GM21447 (cell line): ENCODE measurements around the gene DTHD1.

Source experiments
- ATAC-seq: cut with Tn5 transposase; IDR thresholded peaks from one replicate; pipeline ENCODE4 v1.9.1; 2021; ENCODE audit not compliant: unreplicated experiment

DTHD1 gene

DNA sequence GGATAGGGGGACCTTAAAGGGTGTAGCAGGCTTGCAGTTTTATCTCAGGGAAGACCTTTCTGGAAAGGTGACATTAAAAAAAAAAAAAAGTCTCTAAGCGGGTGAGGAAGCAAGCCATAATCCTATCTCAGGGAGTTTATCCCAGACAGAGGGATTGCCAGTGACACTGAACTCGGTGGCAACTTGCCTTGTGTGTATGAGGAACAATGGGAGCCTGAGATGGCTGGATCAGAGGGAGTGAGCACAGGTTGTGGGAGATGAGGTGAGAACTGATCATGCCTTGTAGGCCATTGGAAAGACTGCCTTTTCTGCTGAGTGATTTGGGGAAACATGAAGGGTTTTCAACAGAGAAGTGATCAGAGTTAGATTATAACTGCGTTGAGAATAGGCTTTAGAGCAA is 31.1 kb downstream of the DTHD1 start:
- no peak for ATAC-seq

DNA sequence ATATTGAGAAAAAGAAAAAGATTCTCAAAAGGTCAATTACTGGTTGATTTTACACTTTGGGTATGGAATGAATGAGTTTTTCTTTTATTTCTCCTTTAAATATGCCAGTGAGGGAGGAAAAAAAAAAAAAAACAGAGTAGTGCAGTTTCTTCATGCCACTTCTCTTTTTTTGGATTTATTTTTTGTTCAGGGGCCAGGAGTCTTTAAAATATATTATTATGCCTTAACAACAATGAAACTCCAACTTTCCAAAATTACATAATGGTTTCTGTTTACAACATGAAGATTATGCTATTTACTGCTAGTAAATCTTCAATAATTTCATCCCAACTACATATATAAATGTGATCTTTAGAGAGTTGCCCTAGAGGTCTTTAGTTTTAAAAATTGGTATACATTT is 31.9 kb downstream of the DTHD1 start:
- ATAC-seq: no peak

DNA sequence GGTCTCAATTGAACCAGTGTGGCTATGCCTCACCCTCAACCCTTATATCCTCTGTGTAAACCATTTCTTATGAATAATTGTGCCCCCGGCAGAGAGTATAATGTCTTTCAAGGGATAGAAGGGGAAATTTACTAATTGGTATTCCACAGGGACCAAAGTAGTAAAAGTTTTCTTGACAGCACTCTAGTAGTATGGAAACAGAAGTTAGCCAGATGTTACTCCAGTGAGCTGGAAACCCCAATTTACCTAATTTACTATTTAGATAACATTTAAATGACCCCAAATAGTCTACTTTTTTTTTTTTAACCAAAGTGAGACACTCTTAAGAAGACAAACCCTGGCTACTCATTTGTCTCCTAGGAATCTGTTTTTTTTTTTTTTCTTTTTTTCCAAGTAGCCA is 32.3 kb downstream of the DTHD1 start:
- ATAC-seq: no peak

DNA sequence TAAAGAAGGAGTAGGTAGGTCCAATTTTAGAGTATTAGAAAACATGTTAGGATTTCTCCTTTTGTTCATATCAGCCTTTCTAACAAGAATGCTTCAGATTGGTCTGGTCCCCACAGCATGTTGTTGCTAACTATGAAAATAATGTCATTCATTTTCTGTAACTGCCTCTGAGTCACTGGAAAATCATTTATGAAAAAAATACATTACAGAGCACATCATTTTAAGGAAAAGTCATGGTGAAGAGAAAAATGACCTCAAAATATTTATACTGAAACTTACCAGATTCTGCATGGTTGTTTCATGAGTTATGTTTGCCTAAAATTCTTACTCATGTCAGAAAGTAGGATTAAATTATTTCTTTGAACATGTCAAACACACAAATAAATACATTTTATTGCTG is 35.2 kb downstream of the DTHD1 start:
- ATAC-seq: no peak

DNA sequence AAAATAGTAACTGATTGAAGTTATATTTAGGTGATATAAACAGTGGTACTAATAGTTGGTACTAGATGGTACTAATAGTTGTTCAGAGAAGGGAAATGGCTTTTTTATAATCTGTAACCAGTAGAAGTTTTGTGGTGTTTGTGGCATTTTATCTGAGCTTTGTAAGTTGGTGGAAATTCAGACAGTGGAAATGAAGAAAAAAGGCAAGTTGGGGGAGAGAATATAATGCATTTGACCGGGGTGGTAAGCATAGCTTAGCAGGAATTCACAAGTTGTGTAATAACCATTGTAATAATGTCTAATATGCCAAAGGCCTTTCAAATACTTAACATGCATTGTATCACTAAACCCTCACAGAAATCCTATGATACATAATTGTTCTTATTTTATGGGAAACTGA is 36.3 kb downstream of the DTHD1 start:
- no peak for ATAC-seq

DNA sequence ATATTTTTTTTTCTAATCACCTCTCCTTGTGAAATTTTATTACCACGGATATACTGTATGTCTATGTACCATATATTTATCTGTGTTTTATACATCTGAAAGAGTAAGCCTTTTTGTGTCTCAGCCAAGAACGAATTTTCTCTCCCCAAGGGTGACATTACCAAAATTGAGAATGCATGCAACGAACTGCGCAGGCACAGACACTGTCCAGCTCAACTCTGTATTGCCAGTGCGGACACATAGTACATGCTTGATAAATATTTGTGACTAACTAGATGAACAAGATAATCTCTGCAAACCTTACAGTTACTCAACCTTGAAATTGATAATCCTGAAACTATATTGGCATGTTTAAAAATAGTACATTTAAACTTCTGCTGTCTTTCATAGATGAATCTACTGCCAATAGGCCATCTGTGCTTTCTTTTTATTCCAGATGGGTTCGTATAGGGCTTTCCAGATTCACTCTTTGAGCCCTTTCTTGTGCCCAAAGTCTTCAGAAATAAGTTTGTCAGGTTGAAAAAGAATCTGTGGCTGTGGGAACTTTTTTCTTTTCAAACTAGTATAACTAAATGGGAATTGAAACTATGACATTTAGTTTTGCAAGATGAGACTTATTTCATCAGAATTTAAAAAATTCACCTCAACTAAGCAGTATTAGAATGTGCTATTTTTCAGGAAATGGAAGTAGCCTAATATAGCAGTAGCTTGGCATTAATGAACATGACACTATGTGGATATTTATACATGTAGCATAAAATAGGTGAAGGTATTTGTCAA is 38.9 kb downstream of the DTHD1 start:
- ATAC-seq: peak; percentile 33

DNA sequence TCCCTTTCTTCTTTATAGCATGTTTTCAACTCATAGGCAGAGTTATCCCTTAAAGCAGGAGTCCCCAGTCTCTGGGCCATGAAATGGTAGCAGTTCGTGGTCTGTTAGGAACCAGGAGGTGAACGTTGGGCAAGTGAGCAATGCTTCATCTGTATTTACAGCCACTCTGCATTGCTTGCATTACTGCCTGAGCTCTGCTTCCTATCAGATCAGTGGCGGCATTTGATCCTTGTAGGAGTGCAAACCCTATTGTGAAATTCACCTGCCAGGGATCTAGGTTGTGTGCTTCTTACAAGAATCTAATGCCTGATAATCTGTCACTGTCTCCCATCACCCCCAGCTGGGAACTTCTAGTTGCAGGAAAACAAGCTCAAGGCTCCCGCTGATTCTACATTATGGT is 39.8 kb downstream of the DTHD1 start:
- ATAC-seq: no peak

DNA sequence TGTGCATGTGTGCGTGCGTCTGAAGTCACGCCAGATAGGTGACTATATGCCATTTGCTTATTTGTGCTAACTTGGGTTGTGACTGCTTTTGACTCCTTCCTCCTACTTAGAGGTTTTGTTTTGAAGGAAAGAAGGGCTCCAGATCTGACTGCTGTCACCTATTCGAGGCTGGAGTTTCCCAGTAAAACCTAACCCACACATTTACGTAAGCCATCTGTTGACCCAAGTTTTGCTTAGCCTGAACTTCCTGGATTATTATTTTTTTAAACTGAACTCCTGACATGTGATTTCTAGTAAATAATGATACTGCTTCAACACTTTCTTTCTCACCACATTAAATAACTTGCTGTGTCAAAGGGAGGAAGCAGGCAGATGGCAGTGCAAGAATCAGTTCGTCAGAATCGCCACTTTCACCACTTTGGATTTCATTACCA is 41.5 kb downstream of the DTHD1 start:
- peak; percentile 33 for ATAC-seq

DNA sequence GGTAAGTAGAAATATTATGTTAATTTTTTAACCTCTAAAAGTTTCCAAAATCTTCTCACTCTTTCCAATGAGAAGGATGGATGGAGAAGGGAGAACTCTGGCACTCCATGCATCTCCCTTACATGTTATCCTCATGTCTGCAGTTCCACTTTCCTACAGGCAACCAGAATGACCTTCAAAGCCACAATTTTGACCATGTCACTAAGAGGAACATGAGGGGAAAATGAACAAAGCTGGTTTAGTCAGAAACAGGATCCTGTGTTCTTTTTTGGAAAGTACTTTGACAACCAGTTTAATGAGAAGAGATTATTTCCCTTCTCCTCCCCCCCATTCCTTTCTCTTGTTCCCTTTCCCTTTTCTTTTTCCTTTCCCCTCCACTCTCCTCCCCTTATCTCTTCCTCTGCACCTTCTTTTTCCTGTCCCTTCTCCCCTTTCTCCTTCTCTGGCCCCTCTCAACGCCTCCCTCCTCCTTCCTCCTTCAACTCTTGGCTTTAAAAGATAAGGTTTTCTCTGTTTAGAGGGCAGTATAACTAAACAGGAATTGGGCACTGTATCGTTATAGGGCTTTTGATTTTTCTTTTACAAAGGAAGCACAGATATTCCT is 42.5 kb downstream of the DTHD1 start:
- ATAC-seq: no peak

DNA sequence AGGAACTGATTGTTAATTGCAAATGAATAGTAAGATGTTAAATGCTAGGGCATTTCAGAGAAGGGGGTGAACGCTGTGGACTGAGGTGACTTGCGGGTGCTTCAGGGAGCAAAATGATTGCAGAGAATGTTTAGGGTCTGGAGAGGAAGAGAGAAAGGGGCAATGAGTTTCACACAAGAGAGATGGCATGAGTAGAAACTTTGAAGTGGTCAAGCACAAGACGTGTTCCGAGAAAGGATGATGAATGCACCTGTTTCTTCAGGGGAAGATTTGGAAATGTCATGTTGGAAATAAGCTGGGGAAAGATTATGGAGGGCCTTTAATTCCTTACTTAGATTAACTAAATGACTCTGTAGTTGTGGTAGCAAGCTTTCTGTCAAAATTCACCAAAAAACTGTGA is 43.4 kb downstream of the DTHD1 start:
- ATAC-seq: no peak

DNA sequence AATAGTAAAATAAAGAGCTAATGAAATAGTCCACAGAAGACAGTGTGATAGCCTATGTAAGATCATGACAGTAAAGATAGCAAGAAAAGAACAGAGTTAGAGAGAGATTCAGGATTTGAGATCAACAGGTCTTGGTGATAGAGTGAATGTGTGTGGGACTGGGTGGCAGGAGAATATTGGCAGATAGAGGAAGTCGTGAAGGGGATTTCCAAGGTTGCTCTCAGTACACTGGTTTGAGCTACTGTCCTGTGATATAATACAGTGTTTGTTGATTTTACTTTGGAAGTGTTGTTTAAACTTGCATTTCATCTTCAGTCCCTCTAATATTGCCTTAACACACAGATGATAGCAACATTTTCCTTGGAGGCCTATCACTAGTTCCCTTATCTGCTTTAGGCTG is 44.1 kb downstream of the DTHD1 start:
- peak; percentile 82 for ATAC-seq

DNA sequence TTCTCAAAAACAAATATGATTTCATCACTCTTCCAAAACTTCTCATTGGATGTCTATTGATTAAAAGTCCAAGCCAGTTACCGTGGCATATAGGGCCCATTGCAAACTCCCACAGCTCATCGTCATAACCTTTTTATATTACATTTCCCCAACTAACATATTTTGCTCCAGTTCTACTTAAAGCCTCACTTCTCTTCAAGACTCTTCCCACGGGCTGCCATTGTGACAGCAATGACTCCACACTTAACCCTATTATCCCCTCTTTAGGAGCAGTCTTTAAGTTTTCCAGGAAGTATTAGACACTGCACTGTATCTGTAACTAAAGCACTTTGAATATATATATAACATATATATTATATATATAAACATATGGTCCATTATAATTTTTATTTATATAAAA is 44.5 kb downstream of the DTHD1 start:
- peak; percentile 8 for ATAC-seq

DNA sequence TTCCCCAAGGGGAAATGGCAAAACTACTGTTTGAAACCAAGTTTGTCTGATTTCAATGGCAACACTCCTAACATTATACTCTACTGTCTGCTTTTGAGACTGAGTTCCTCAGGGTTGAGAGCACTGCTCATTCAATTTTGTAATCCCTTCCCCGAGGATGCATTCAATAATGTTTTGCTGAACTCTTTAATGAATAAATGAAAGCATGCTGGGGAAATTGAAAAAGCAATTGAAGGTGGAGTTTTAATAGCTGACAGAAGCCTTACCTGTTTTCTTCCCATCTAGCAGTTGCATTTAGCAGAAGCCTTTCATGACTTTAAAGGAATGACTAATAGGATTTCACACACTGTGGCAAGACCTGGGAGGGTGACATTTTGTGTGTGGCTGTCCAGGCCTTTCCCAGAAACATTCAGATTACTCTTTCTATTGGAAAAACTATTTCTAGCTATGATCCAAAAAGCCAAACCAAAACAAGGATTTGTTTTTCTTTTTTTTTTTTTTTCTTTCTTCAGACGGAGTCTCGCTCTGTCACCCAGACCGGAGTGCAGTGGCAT is 45.1 kb downstream of the DTHD1 start:
- ATAC-seq: no peak

DNA sequence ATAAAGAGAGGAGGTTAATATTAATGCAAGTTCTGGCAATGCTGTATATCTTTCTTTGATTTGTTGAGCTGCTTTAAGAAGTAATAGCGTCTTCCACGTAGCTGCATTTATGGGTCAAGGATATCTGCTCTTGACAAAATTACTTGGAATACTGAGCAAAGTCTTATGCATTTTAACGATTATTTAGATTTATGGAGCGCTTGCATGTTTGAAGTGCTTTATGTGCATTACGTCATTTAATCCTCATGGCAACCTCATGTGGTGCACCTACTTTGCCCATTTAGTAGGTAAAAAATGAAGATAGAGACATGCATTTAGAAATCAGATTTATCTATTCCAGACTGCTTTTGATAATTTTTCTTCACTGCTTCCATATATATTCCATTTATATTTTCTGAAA is 46.0 kb downstream of the DTHD1 start:
- ATAC-seq: no peak

DNA sequence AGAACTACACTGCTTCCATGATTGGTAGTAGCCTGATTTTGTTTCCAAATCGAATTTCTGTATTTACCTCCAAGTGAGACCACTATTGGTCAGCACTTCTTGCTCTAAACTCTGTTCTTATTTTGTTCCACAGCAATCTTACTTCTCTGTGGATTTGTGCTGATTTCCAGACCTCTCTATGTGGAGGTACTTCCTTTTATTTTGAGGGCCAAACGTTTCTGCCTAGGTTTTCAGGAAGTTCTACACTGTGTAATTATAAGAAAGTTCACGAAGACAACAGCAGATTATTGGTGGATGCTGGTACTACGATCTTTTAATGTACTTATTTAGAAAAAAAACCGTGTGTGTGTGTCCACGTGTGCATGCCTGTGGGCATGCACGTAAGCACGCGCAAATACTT is 46.7 kb downstream of the DTHD1 start:
- no peak for ATAC-seq

DNA sequence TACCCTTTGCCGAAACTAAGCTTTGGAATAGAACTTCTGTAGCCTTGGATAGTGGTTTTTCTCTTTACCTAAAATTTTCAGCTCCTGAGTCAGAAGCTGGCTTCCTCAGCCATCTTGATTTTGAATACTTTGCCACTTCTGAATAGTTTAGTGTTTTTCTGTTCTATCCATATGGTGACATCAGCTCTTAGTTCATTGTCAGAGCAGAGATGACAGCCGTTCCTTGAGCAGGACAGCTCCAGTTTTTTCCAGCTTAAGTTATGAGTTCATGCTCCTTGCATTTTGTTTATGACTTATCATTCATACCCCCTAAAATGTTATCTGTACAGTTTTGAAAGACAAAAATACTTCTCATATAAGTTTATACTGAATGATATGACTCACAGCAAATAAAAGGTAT is 47.8 kb downstream of the DTHD1 start:
- ATAC-seq: no peak

DNA sequence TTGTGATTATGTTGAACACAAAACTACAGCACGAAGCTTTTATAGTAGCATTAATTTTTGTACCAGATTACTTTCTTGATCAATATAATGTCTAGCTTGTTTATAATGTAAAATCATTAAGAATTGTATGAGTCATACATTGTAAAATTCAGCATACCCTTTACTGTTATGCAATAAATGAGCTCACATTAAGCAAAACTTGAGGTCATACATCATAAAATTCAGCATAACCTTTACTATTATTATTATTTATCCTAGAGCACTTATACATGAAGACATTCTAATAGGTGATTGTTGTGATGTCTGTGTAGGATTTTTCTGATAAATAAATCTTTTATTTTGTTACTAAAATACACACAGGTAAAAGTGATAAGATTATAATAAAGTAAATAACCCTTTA is 49.4 kb downstream of the DTHD1 start:
- ATAC-seq: no peak

DNA sequence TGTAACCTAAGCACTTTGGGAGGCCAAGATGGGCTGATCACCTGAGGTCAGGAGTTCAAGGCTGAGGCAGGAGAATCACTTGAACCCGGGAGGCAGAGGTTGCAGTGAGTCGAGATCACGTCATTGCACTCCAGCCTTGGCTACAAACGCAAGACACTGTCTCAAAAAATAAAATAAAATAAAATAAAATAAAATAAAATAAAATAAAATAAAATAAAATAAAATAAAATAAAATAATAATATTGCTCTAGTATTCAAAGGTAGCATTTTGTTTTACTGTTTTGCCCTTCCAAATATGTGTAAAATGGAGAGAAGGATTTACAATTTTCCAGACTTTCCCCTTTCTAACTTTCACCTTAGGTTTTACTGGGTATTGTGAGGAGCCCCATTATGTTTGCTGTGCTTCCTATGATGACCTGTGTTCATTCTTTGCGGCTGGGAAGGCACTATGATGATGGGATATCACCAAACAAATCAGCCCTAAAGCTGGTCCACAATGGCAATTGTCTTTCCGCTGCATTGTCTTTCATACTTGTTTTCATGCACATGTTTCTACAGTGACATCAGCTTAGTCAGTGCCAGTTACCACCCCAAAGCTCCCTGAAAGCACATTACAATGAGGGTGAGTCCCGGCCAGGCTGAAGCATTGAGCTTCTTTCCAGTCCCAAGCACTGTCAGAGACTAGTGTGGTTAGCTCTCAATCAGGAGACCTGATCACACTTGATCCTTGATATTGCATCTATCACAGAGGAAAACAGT is 50.8 kb downstream of the DTHD1 start:
- peak; percentile 76 for ATAC-seq

DNA sequence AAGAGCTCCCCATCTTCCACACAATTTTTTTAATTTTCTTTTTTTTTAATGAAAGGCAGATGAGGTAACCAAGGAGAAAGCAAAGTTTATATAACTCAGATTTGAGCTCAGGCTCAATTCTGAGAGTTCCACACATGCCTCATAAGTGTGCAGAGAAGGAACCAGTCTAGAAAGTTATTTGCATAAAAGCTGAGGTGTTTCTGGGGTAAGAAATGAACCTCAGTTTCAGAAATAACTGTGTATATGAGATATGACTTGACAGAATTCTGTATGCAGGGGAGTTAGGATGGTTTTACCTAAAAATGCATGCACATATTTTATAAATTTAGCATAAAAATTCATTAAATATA is 51.3 kb downstream of the DTHD1 start:
- peak; percentile 97 for ATAC-seq

DNA sequence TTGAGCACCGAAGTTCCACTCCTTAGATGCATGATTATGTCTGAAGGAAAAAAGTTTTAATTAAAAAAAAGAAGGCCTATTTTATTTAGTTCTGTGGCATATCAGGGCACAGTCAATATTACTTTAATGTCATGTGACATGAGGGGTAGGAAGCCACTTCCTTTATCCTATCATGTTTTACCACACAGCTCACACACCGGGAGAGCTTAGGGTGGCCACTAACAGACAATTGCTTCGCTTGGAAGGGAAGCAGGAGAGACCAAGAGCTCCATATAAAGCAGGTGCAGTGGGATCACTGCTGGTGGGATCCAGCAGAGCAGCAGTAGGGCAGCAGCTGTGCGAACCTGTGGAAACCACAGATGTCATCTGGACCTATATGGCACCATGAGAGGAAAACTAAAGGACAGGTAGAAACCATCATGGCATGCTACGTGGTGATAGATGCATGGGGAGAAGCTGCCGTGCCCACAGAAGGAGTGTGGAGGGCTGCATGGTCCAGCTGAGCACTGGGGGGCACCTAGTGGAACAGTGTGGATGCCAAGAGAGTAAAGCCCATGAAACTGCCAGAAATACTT is 52.0 kb downstream of the DTHD1 start:
- no peak for ATAC-seq

DNA sequence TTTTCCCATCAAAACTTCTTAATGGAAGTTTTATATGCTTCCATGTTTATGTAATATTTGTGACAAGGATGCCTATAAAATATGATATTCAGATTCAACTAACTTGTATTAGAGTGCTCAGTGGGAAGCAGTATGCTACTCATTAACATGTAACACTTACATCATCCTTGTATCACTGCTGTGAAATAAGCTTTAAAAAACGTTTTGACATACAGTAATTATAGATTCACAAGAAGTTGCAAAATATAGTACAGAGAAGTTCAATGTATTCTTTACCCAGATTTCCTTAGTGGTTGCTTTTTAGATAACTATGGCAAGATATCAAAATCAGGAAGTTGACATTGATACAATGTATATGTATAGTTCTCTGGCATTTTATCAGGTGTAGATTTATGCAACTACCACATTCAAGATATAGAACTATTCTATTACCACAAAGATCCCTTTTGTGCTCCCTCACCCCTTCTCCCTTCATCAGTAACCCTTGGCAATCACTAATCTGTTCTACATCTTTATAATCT is 56.3 kb downstream of the DTHD1 start:
- no peak for ATAC-seq
